Testis (tissue), 3 donors: ENCODE results near the gene RHBDL1. TPM values are rescaled to one million over a fixed set of nuclear protein-coding genes. Genes with fewer than 3 reads are reported as not detected.
A peak's percentile ranks its signal among the peaks of the same experiment; 100 is the strongest.

ENCODE experiments used
- DNase-seq: peaks from one replicate; pipeline ENCODE4 v3.0.0-alpha.2; 2019
- H3K27ac ChIP-seq, 2 donors: fragments of 200-600 bp; sonication (generic); one replicate each; pipeline ENCODE4 v1.5.1; 2019
- H3K27me3 ChIP-seq: fragments of 200-600 bp; sonication (generic); one replicate; pipeline ENCODE4 v1.5.1; 2019
- H3K36me3 ChIP-seq: fragments of 200-600 bp; sonication (generic); one replicate; pipeline ENCODE4 v1.5.1; 2017; ENCODE audit warnings: low read depth; ENCODE audit errors: missing control alignments
- H3K4me1 ChIP-seq: fragments of 200-600 bp; sonication (generic); one replicate; pipeline ENCODE4 v1.5.1; 2019
- H3K4me3 ChIP-seq, 2 donors: fragments of 200-600 bp; sonication (generic); one replicate each; pipeline ENCODE4 v1.5.1; 2017 to 2019
- H3K9me3 ChIP-seq: fragments of 200-600 bp; sonication (generic); one replicate; pipeline ENCODE4 v1.5.1; 2017
- CTCF ChIP-seq, 3 experiments: fragments of 450-650 bp in 2 of 3; fragments of 200-600 bp in 1 of 3; sonication (generic) in 1 of 3; IDR thresholded peaks; one replicate each; pipeline ENCODE4 v1.5.1; 2016 to 2019; ENCODE audit warnings: antibody characterized with exemption in 3 of 3, mild to moderate bottlenecking in 2 of 3, moderate library complexity in 1 of 3
- POLR2A ChIP-seq: fragments of 450-650 bp; IDR thresholded peaks from one replicate; pipeline ENCODE4 v1.6.1; 2017; ENCODE audit warnings: antibody characterized with exemption, mild to moderate bottlenecking, moderate library complexity
- WGBS, 2 donors: methylation state at CpG; one replicate each; pipeline ENCODE4 v1.1.5; 2018; 5-methylcytosine and 5-hydroxymethylcytosine counted together
- intact Hi-C: fragments of 100-400 bp; cut with DNase I; formaldehyde crosslinking; loops from one replicate; pipeline ENCODE4 v1.15.1; 2023; ENCODE audit warnings: low total_unique reads
- polyA plus RNA-seq: library from polyadenylated mRNA; stranded (reverse); fragments of 350-450 nt; fragmentation: Illumina TruSeq; extraction: RNeasy Lipid Tissue Mini Kit (QIAGEN cat#74804); gene quantifications from one replicate; pipeline ENCODE4 v1.2.3, GENCODE V29; 2014; ENCODE audit warnings: low read depth, low replicate concordance; ENCODE audit not compliant: insufficient read depth
- total RNA-seq, 2 donors: library from RNA; depleted of rRNA; stranded (reverse); fragments of >200 nt; gene quantifications; one replicate each; pipeline ENCODE4 v1.2.3, GENCODE V29; 2016

Gene RHBDL1
- total and polyA plus RNA-seq, 3 donors from 2014 or later: 2.1 to 9.8 (median 8.5) TPM

DNA sequence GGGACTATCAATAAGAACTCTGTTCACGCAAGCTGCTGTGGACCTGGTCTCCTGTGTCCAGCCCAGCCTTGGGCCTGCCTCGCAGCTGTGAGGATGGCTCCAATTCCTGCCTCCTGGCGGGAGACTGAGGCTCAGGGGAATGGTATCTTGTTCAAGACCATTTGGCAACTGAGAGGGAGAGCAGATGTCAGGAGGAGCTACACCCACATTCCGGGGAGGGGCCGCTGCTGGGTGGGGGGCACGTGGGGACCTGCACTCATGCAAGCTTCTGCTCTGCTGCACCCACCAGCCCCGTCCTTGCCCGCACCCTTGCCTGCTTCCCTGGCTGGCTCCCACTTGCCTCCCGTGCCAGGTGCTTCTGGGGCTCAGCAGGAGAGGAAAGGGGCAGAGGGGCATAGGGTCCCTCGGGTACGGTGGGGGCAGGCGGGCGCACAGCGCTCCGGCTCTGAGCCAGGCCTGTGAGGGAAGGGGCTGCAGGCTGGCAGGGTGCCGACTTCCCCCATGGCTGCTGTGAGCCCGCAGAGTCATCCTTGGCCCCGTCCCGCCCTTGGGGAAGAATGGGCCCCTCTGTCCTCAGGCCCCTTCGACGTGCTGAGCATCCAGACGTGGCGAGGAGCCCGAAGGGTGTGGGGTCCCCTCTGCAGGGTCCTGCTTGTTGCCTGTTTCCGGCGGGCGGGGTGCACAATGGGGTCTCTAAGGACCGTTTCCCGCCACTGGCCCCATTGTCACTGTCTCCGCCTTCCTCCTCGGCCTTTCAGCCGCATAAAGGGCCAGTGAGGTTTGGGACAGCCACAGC is 42.2 kb downstream of the RHBDL1 start:
- DNase-seq: no peak
- intact Hi-C loops: no loop called here
- Histone ChIP-seq H3K27ac (no peak overlapping the region), H3K4me3 (no peak overlapping the region), H3K9me3 (no peaks in the 10 kb centered on the region), H3K4me1 (peaks cover 30% of the 10 kb centered on the region), H3K27me3 (no peaks in the 10 kb centered on the region), H3K36me3 (no peaks in the 10 kb centered on the region)
- 83% methylated on average over 14 to 32 of the region's 32 CpGs for WGBS, 2 donors
- TF ChIP-seq POLR2A: no peak
- TF ChIP-seq CTCF (IDR thresholded peaks at IDR 0.05): no peak

DNA sequence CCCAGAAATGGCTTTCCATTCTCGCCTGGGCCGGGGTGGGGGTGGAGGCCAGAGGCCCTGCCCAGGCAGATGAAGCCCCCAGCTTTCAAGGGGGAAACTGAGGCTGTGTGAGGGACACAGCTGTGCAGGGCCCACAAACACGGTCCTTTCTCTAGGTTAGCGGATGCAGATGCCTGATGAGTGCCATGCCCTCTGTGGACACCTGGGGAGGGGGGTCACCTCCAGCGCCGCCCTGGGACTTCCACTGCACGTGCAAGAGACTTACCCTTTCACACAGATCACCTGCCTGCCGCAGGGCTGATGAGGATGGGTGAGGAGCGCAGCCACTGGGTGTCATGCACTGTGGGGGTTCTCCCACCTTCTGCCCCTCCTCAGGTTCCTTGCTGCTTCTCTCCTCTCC is 42.9 kb downstream of the RHBDL1 start:
- no peak for DNase-seq
- Histone ChIP-seq H3K27ac (no peak overlapping the region), H3K4me1 (peaks cover 30% of the 10 kb centered on the region), H3K27me3 (no peaks in the 10 kb centered on the region), H3K9me3 (no peaks in the 10 kb centered on the region), H3K4me3 (no peak overlapping the region), H3K36me3 (no peaks in the 10 kb centered on the region)
- WGBS, 2 donors: 88 to 93% methylated on average over 5 to 9 of the region's 9 CpGs
- intact Hi-C loops: no loop called here
- TF ChIP-seq CTCF (IDR thresholded peaks at IDR 0.05) (no peak), POLR2A (no peak)

GRCh38 chr16:718922-719321 is 43.5 kb downstream of the RHBDL1 start:
- Histone ChIP-seq H3K36me3 (no peaks in the 10 kb centered on the region), H3K4me3 (no peak overlapping the region), H3K27me3 (no peaks in the 10 kb centered on the region), H3K27ac (no peak overlapping the region), H3K4me1 (peaks cover 30% of the 10 kb centered on the region), H3K9me3 (no peaks in the 10 kb centered on the region)
- intact Hi-C loops: no loop called here
- WGBS, 2 donors: 88 to 94% methylated on average over 6 of the region's 6 CpGs
- DNase-seq: no peak
- TF ChIP-seq POLR2A (no peak), CTCF (IDR thresholded peaks at IDR 0.05) (no peak)

DNA sequence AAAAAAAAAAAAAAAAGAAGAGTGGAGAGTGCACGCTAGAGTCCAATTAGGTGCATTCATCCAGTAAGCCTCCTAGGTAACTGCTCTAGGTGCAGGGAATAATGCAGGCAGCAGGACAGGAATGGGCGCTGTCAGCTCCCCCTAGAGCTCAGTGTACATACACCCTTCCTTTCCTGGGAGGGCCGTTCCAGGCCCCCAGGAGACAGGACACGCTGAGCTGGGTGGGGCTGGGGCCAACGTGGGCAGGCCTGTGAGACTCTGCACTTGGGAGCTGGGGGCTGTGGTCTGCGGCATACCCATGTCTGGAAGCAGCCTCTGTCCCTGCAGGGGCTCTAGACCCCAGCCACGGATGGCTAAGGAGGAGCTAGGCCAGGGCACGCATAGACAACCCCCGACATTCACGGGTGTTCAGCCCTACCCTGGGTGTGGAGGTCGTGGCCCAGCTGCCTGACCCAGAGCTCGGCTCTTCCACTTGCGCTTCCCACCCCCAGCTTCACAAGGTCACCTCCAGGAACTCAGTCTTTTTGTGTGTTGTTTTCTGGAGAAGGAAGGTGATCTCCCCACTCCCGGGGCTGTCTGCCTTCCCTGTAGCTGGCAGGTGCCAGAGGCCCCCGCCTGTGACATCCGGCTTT is 44.5 kb downstream of the RHBDL1 start:
- intact Hi-C loops: no loop called here
- DNase-seq: no peak
- H3K27ac ChIP-seq: peak overlapping the region in 1 of 2 donors; percentile 65

More for the DNA sequence above, 44.5 kb downstream of the RHBDL1 start:
- Histone ChIP-seq H3K36me3 (no peaks in the 10 kb centered on the region), H3K27me3 (no peaks in the 10 kb centered on the region), H3K9me3 (no peaks in the 10 kb centered on the region), H3K4me1 (peaks cover 23% of the 10 kb centered on the region), H3K4me3 (peak overlapping the region in 1 of 2 donors; percentile 69)
- TF ChIP-seq CTCF (IDR thresholded peaks at IDR 0.05) (no peak), POLR2A (no peak)
- WGBS, 2 donors: 6 to 7% methylated on average over 7 to 16 of the region's 16 CpGs
